GM18951 (cell line): ENCODE results near the gene PRAME.
"Not testable (repeated sequence)": the region's sequence is repeated elsewhere in the genome, so short reads cannot be mapped to it uniquely, and the experiment has no call there.

ENCODE experiments used
- POLR2A ChIP-seq: IDR thresholded peaks from 4 replicates; pipeline ENCODE4 v1.6.1; 2011; ENCODE audit warnings: mild to moderate bottlenecking; ENCODE audit not compliant: insufficient read length, insufficient read depth; ENCODE audit errors: extremely low read depth
- in situ Hi-C: fragments of 300-500 bp; cut with MboI; formaldehyde crosslinking; loops from one replicate; pipeline ENCODE4 v1.12.0; 2022; ENCODE audit warnings: low sequenced_read_pairs, mixed read lengths, inconsistent platforms; ENCODE audit not compliant: unreplicated experiment

The PRAME gene

GRCh38 chr22:22531770-22532546 lies 27.1 kb downstream of the PRAME start:
- TF ChIP-seq POLR2A: no peak
- in situ Hi-C loops: no loop called here

DNA sequence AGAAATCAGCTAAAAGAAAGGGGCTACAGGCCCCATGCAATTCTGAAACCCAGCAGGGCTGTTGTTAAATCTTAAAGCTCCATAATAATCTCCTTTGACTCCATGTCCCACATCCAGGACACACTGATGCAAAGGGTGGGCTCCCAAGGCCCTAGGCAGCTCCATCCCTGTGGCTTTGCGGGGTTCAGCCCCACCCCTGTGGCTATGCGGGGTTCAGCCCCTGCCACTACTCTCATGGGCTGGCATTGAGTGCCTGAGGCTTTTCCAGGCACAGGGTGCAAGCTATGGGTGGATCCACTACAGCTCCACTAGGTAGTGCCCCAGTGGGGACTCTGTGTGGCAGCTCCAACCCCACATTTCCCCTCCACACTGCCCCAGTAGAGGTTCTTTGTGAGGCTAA lies 30.3 kb downstream of the PRAME start:
- in situ Hi-C loops: no loop called here
- TF ChIP-seq POLR2A: no peak

- TF ChIP-seq POLR2A: no peak
- in situ Hi-C loops: no loop called here
Measured at GRCh38 chr22:22527312-22527711, 31.8 kb downstream of the PRAME start.

GRCh38 chr22:22526125-22526912 lies 32.7 kb downstream of the PRAME start:
- in situ Hi-C loops: no loop called here

GRCh38 chr22:22523494-22523893 lies 35.6 kb downstream of the PRAME start:
- TF ChIP-seq POLR2A: no peak
- in situ Hi-C loops: no loop called here

More at GRCh38 chr22:22526125-22526912, 32.7 kb downstream of the PRAME start:
- no peak for TF ChIP-seq POLR2A

GRCh38 chr22:22521631-22522030 lies 37.4 kb downstream of the PRAME start:
- no peak for TF ChIP-seq POLR2A
- in situ Hi-C loops: no loop called here

GRCh38 chr22:22520667-22521602 lies 38.1 kb downstream of the PRAME start:
- TF ChIP-seq POLR2A: no peak
- in situ Hi-C loops: no loop called here

DNA sequence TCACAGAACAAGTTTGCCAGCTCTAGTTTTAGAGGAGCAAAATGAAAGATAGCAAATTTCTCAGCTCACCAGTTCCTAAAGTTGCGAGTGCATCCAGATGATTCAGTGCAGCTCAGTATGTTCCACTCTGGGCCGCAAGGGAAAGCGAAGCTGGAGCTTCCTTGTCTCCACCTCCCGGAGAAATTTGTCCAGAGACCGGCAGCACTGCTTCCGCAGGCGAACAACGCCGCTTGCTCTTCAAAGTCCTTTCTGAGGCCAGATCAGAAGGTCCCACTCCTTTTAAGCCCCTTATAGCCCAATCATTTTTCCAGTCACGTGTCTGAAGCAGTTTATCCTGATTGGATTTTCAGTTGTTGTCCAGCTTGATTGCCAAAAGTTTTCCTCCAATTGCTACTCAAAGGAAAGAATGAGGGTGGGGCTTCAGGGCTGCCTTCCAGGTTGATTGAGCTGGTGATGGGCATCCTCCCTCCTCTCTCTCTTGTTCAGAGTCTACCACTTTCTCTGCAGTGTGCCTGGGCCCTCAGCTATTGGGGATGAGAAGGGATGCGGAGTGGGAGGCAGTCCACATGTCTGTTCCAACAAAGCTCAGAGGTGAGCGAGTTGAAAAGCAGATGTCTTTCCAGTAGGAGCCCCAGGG lies 38.9 kb downstream of the PRAME start, which contains the start of gene ZNF280A:
ZNF280A (minus strand) TSS at position 251 of the 637 bp plus-strand sequence. CDS start 4,640 bp downstream, outside the sequence.
- in situ Hi-C loops: no loop called here
- TF ChIP-seq POLR2A: no peak

DNA sequence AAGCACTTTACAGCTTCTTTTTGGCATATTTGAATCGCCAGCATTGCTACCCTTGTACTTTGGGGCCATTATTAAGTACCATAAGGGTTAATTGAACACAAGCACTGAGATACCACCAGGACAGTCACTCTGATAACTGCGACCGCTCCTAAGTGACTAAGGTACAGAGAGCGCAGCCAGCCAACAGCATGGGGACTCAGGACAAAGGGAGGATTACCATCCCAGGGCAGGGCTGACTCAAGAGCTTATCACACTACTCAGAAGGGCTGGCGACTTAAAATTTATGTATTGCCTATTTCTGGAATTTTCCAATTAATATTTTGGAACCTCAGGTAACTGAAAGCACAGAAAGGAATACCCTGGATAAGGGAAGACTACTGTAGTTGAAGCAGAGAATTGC lies 39.5 kb downstream of the PRAME start:
- in situ Hi-C loops: no loop called here
- TF ChIP-seq POLR2A: no peak

DNA sequence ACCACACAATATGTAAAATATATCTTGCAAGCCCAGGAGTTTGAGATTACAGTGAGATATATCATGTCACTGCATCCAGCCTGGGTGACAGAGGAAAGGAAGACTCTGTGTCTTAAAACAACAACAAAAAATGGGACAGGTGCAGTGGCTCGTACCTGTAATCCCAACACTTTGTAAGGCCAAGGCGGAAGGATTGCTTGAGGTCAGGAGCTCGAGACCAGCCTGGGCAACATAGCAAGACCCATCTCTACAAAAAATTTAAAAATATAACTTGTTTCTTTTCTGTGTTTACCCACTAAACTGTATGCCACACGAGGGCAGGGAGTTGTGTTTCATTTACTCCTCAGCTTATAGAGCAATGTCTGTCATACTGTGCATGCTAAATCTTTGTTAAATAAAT lies 42.1 kb downstream of the PRAME start:
- TF ChIP-seq POLR2A: no peak
- in situ Hi-C loops: no loop called here

DNA sequence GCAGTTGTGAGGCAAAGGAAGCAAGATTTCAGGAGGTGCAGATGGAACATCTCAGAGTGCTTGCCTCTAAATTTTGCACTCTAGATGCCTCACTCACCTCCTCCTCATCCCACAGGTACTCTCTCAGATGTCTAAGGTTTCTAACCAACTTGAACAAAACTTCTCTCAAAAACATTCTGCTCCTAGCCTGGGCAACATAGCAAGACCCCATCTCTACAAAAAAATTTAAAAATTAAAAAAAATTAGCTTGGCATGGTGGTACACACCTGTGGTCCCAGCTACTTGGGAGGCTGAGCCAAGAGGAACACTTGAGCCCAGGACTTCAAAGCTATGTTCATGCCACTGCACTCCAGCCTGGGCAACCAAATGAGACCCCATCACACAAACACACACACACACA lies 43.2 kb downstream of the PRAME start:
- in situ Hi-C loops: no loop called here
- TF ChIP-seq POLR2A: no peak

DNA sequence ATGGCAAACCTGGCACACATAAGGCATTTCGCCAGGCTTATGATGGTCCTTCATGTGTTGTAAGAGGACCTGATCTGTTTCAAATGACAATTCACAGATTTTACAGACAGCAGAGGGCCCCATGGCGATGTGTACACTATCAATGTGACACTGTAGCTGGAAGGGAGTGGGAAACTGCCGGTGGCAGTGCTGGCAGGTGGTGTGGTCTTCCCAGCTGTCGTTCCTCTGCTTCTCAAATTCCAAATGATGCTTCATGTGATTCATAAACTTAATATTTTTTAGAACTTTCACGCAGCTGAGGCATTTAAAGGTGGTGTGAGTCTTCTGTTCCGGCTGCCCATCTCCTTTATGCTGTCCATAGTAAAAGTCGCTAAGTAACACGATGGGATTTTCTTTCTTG lies 44.6 kb downstream of the PRAME start:
- in situ Hi-C loops: not testable (repeated sequence)
